ENCODE measurements around the gene OR6N1. TPM values are rescaled to one million over a fixed set of nuclear protein-coding genes. Genes with fewer than 3 reads are reported as not detected.

Gene OR6N1, protein sequence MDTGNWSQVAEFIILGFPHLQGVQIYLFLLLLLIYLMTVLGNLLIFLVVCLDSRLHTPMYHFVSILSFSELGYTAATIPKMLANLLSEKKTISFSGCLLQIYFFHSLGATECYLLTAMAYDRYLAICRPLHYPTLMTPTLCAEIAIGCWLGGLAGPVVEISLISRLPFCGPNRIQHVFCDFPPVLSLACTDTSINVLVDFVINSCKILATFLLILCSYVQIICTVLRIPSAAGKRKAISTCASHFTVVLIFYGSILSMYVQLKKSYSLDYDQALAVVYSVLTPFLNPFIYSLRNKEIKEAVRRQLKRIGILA
- not detected in 2 replicates for total RNA-seq (2021)
- Bru-seq, nascent RNA, result not detected
- not detected for BruChase-seq, experiment 1, labeled RNA remaining after a 2-hour chase
- not detected for BruChase-seq, experiment 2, labeled RNA remaining after a 6-hour chase
- long read RNA-seq, result 0 reads

DNA sequence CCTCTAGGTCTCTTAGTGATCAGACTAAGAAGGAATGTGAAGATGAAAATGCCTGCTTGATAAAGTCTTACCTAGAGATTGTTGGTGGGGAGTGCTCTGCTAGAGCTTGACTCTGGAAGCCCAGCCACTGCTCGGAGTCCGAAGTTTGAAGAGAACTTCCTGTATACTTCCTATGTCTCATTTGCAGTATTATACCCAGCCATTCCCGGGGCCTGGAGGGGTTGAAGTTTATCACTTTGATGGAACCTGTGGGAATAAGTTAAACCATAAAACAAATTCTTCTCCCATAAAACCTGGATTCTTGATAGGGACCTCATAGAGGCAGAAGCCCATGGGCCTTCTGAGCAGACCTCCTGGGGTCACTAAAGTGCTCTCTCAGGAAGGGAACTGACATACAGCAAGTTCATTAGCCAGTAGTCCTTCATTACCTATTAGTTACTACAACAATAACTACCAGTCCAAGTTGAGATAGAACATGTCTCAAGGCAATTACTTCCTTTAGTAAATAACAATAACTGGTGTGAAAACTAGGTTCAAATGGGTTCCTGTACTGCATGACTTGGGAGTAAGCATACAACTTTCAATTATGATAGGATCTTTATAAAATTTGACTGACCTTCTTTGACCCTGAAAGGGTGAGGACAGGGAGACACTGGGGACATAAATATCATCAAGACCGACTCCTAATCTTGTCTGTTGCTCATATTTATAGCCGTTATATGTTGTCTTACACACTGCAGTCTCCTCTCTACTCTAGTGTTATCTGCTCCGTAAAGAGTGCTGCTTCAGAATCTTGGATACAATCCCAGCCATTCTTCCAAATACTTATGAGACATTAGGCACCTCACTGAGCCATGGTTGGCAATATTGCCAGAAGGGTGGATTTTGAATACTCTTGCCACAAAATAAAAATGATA lies at the start of gene OR6N1:
Gene OR6N1 (minus strand): TSS at position 246 of the 917 bp plus-strand sequence. CDS start 5,513 bp downstream, outside the sequence.
- TF ChIP-seq EZH2 (IDR thresholded peaks at IDR 0.05; ENCODE audit: borderline replicate concordance, low read depth, low read length, poor library complexity, severe bottlenecking), result no peak
- TF ChIP-seq, protein P1, sequence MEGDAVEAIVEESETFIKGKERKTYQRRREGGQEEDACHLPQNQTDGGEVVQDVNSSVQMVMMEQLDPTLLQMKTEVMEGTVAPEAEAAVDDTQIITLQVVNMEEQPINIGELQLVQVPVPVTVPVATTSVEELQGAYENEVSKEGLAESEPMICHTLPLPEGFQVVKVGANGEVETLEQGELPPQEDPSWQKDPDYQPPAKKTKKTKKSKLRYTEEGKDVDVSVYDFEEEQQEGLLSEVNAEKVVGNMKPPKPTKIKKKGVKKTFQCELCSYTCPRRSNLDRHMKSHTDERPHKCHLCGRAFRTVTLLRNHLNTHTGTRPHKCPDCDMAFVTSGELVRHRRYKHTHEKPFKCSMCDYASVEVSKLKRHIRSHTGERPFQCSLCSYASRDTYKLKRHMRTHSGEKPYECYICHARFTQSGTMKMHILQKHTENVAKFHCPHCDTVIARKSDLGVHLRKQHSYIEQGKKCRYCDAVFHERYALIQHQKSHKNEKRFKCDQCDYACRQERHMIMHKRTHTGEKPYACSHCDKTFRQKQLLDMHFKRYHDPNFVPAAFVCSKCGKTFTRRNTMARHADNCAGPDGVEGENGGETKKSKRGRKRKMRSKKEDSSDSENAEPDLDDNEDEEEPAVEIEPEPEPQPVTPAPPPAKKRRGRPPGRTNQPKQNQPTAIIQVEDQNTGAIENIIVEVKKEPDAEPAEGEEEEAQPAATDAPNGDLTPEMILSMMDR (conservative IDR thresholded peaks at IDR 0.05; ENCODE audit: low read depth, low read length), result no peak
- H3K4me1 ChIP-seq (ENCODE audit: insufficient read depth, low read length, poor library complexity, severe bottlenecking), result no peaks in the 10 kb centered on the region
- no peaks in the 10 kb centered on the region for H3K36me3 ChIP-seq (ENCODE audit: insufficient read depth, low read length, poor library complexity, severe bottlenecking)
- H3K27ac ChIP-seq (ENCODE audit: low read depth, low read length, poor library complexity, severe bottlenecking), result no peak within 1 kb of the TSS
- H3K27me3 ChIP-seq (replicated peaks; ENCODE audit: insufficient read depth, low read depth, low read length, poor library complexity), result peaks cover 7% of the 10 kb centered on the region
- H3K4me3 ChIP-seq (ENCODE audit: low read depth, low read length, poor library complexity, severe bottlenecking), result no peak within 1 kb of the TSS
- POLR2A ChIA-PET (ENCODE audit: low non-redundant PET), result no interaction called here
- no peaks in the 10 kb centered on the region for H3K9me3 ChIP-seq (ENCODE audit: low read depth, low read length, poor library complexity, severe bottlenecking)
- CTCF ChIA-PET, result no interaction called here
- intact Hi-C loops (cut with micrococcal nuclease; ENCODE audit: unreplicated experiment), result no loop called here
- DNase-seq (ENCODE audit: low spot score), result no peak
- BruUV-seq (replicated peaks), result no TSS peak

DNA sequence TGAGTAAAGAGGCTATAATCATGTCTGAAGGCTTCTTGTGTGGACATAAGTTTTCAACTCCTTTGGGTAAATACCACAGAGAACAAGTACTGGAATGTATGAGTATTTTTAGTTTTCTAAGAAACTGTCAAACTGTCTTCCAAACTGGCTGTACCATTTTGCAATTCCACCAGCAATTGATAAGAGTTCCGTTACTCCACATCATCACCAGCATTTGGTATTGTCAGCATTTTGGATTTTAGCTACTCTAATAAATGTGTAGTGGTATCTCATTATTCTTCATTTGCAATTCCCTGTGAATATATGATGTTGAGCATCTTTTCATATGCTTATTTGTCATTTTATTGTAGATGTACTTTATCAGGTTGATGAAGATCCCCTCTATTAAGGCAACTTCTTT lies 49.7 kb upstream of the OR6N1 start:
- DNase-seq (ENCODE audit: low spot score), result no peak
- BruUV-seq (replicated peaks), result no TSS peak
- Histone ChIP-seq H3K36me3 (ENCODE audit: insufficient read depth, low read length, poor library complexity, severe bottlenecking) (no peaks in the 10 kb centered on the region), H3K9me3 (ENCODE audit: low read depth, low read length, poor library complexity, severe bottlenecking) (no peaks in the 10 kb centered on the region), H3K4me1 (ENCODE audit: insufficient read depth, low read length, poor library complexity, severe bottlenecking) (no peaks in the 10 kb centered on the region), H3K4me3 (ENCODE audit: low read depth, low read length, poor library complexity, severe bottlenecking) (no peak overlapping the region), H3K27me3 (replicated peaks; ENCODE audit: insufficient read depth, low read depth, low read length, poor library complexity) (no peaks in the 10 kb centered on the region), H3K27ac (ENCODE audit: low read depth, low read length, poor library complexity, severe bottlenecking) (no peak overlapping the region)
- ChIA-PET CTCF (no interaction called here), POLR2A (ENCODE audit: low non-redundant PET) (no interaction called here)
- intact Hi-C loops (cut with micrococcal nuclease; ENCODE audit: unreplicated experiment), result no loop called here
- TF ChIP-seq, protein P1 (conservative IDR thresholded peaks at IDR 0.05; ENCODE audit: low read depth, low read length), result no peak
- no peak for TF ChIP-seq EZH2 (IDR thresholded peaks at IDR 0.05; ENCODE audit: borderline replicate concordance, low read depth, low read length, poor library complexity, severe bottlenecking)

DNA sequence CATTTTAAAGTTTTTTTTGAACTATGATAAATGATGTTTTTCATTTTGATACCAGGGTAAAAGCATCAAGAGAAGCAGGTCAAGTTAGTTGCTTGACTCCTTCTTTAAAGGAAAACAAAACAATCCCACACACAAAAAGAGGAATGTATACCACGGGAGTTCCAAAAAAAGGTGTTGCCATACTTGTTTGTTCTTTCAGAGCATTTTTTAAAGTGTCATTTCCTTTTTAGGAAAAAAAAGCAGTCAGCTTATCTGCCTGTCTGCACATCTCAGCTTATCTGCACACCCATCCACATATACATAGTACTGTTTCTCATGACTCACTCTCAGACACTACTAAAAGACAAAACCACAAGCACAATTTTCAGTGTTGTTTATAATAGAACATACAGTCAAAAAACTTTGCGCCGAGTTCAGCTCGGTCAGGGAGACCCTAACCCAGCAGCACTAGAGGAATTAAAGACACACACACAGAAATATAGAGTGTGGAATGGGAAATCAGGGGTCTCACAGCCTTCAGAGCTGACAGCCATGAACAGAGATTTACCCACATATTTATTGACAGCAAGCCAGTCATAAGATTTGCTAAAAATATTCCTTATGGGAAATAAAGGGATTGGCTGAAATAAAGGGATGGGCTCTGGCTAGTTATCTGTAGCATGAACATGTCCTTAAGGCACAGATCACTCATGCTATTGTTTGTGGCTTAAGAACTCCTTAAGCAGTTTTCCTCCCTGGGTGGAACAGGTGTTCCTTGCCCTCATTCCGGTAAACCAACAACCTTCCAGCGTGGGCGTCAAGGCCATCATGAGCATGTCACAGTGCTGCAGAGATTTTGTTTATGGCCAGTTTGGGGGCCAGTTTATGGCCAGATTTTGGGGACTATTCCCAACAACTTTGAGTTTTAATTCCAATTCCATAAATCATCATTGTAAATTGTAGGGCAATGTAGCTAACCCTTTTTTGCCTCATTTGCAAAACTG lies 47.8 kb upstream of the OR6N1 start:
- intact Hi-C loops (cut with micrococcal nuclease; ENCODE audit: unreplicated experiment), result no loop called here
- no TSS peak for BruUV-seq (replicated peaks)
- Histone ChIP-seq H3K36me3 (ENCODE audit: insufficient read depth, low read length, poor library complexity, severe bottlenecking) (no peaks in the 10 kb centered on the region), H3K4me1 (ENCODE audit: insufficient read depth, low read length, poor library complexity, severe bottlenecking) (no peaks in the 10 kb centered on the region), H3K27ac (ENCODE audit: low read depth, low read length, poor library complexity, severe bottlenecking) (no peak overlapping the region), H3K27me3 (replicated peaks; ENCODE audit: insufficient read depth, low read depth, low read length, poor library complexity) (no peaks in the 10 kb centered on the region), H3K4me3 (ENCODE audit: low read depth, low read length, poor library complexity, severe bottlenecking) (no peak overlapping the region), H3K9me3 (ENCODE audit: low read depth, low read length, poor library complexity, severe bottlenecking) (no peaks in the 10 kb centered on the region)
- ChIA-PET POLR2A (ENCODE audit: low non-redundant PET) (no interaction called here), CTCF (no interaction called here)
- no peak for TF ChIP-seq EZH2 (IDR thresholded peaks at IDR 0.05; ENCODE audit: borderline replicate concordance, low read depth, low read length, poor library complexity, severe bottlenecking)
- TF ChIP-seq, protein P1 (conservative IDR thresholded peaks at IDR 0.05; ENCODE audit: low read depth, low read length), result no peak
- no peak for DNase-seq (ENCODE audit: low spot score)
